Uterus (tissue), 2 donors: ENCODE results near the gene COL24A1.

ENCODE experiments used
- CTCF ChIP-seq, 4 experiments: fragments of 200-600 bp in 2 of 4; fragments of 450-650 bp in 2 of 4; sonication (generic) in 2 of 4; IDR thresholded peaks; one replicate each; pipeline ENCODE4 v1.5.1; 2016 to 2019; ENCODE audit warnings: antibody characterized with exemption in 4 of 4, mild to moderate bottlenecking in 2 of 4, moderate library complexity in 1 of 4
- POLR2A ChIP-seq, 2 donors: fragments of 450-650 bp; IDR thresholded peaks; one replicate each; pipeline ENCODE4 v1.6.1; 2016; ENCODE audit warnings: antibody characterized with exemption in 2 of 2, mild to moderate bottlenecking in 1 of 2, moderate library complexity in 1 of 2

DNA sequence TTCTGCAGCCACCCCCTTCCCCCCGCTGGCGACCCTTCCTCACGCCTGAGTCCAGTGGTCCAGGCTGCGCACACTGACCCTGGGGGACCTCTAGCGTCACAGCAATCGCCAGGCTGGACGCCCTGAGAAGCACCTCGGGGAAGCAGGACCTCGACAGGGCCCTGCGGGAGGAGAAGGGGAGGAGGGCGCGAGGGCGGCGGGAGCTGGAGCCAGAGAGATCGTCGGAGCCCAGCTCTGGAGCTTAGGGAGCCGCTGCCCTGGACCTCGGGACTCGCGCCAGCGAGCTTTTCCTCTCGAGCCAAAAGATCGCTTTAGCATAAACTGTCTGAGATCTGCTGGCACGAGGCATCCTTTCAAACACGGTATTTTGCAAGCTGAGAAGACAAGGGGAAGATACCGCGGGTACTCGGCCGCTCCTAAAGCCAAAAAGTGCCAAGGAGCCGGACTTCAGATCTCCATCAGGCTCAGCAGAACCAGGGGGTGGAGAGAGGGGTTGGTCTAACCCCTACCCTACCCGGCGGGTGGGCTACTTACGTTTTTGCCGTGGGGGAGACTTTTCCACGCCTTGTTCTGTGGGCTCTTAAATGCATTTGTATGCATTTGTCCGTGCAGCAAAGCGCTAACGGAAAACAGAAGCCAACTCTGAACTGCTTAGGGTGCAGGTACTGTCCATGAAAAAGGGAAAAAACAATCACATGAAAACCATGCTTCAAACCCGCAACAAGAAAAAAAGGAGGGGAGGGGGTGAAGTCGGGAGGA, 586 bp downstream of the COL24A1 start:
- TF ChIP-seq CTCF (IDR thresholded peaks at IDR 0.05) (no peak), POLR2A (IDR thresholded peaks at IDR 0.05) (no peak)
